Measurements from ENCODE around the gene RAB37. TPM values are rescaled to one million over a fixed set of nuclear protein-coding genes. Genes with fewer than 3 reads are reported as not detected.

Gene RAB37
- total and polyA plus RNA-seq, 9 of the 15 experiments (the other 6 are each of a cell fraction or from before 2014, with no cell fraction given): 0.03 to 0.27 (median 0.11) TPM; not detected in 4

DNA sequence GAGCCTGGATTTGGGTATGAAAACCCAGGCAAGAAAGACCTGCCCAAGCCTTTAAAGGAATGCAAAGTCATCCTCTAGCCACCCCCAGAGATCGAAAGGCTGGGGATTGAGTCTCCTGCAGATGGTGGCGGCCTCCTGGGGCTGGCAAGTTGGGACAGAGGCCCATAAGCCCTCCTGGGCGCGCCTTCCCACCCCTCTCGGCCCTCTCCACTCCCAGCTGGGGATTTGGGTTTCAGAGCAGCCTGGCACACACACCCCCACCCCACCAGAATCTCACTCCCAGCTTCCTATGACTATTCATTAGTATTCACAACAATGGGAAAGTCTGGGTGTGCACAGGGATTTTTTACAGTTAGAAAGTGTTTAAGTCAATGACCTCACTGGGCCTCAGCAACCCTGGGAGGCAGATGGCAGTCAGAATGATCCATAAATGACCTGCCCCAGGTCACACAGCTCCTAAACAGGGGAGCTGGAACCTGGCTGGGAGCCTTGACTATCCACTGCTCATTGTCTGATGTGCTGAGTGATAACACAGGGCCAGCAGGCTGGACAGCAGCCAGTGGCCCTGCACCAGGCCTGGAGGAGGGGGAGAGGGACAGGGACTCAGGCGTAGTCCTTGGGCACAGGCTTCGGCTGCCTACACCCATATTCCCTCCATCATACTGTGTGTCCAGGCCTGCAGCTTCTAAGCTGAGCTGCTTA, 23.5 kb downstream of the RAB37 start (continued):
- no peak for TF ChIP-seq FOXK1 (CRISPR knock-in tag; IDR thresholded peaks at IDR 0.05; ENCODE audit: borderline replicate concordance)
- TF ChIP-seq NEUROD1 (IDR thresholded peaks at IDR 0.05; ENCODE audit: borderline replicate concordance, low read depth, low read length, partially characterized antibody): no peak
- peak; percentile 30; the same call in 1 of the 2 replicates for TF ChIP-seq CTBP1 (IDR thresholded peaks at IDR 0.05; ENCODE audit: borderline replicate concordance)
- peak; percentile 85 for TF ChIP-seq SOX6 (IDR thresholded peaks at IDR 0.05)
- TF ChIP-seq C11orf30 (IDR thresholded peaks at IDR 0.05; ENCODE audit: low read depth): peak; percentile 81
- TF ChIP-seq HDAC2 (IDR thresholded peaks at IDR 0.05): 0 out of 2 replicates have a peak, but pooled peaks have one; percentile 14
- TF ChIP-seq NFE2 (IDR thresholded peaks at IDR 0.05; ENCODE audit: low read depth): peak; percentile 79

- no peak overlapping the region for H3K4me2 ChIP-seq (ENCODE audit: insufficient read depth, low read length)
- H3K9ac ChIP-seq (ENCODE audit: insufficient read depth in 1 of 2, low read depth in 2 of 2, low read length in 2 of 2): peak overlapping the region in 1 of 2 experiments; percentile 87; a peak in 2 of 4 replicates
- no peak overlapping the region for H3K27ac ChIP-seq (ENCODE audit: extremely low read depth, low read depth, low read length)
- H3K9me3 ChIP-seq (replicated peaks; ENCODE audit: control insufficient read depth, insufficient read depth, low read depth, low read length): no peaks in the 10 kb centered on the region
- ChIA-PET POLR2A (interaction anchor here (0.6 to 2.7 kb wide), 5 partner anchors 8 to 154 kb away, joined by 3 to 22 read pairs (median 4); no protein-coding TSS in a partner anchor), CTCF (ENCODE audit: low intra/inter-chr PET ratio) (no interaction called here)
- H3K36me3 ChIP-seq (ENCODE audit: control insufficient read depth, insufficient read depth, low read length): peaks cover 24% of the 10 kb centered on the region; the same call in 2 of the 3 replicates
- no peak overlapping the region for H2AFZ ChIP-seq (ENCODE audit: low read depth, low read length)
- in situ Hi-C loops (cut with MboI) (no loop called here), intact Hi-C loops (cut with micrococcal nuclease) (no loop called here)
- TF ChIP-seq PRDM10 (IDR thresholded peaks at IDR 0.05; ENCODE audit: partially characterized antibody) (peak; percentile 15), EGR1 (conservative IDR thresholded peaks at IDR 0.05) (no peak)
- H3K79me2 ChIP-seq (ENCODE audit: control insufficient read depth, insufficient read depth, low read length): peaks cover 51% of the 10 kb centered on the region
- WGBS (ENCODE audit: insufficient coverage, low coverage, missing lambda C conversion rate): 58% methylated on average over 4 of the region's 5 CpGs
- no TSS peak for BruUV-seq (replicated peaks)
- ATAC-seq: no peak
- DNase-seq (ENCODE audit: extremely low read depth in 1 of 4, low spot score in 3 of 4): no peak
- H3K27me3 ChIP-seq (ENCODE audit: control insufficient read depth in 2 of 2, insufficient read depth in 2 of 2, low read length in 2 of 2): no peaks in the 10 kb centered on the region
- peaks cover 25% of the 10 kb centered on the region; the same call in 1 of the 2 replicates for H4K20me1 ChIP-seq (replicated peaks; ENCODE audit: control insufficient read depth, insufficient read depth, low read length)
- peaks cover 20% of the 10 kb centered on the region for H3K9me1 ChIP-seq (ENCODE audit: control insufficient read depth, insufficient read depth, low read length)
- no peak overlapping the region for H3K4me3 ChIP-seq
- no peak for FAIRE-seq
- peaks cover 29 to 64% of the 10 kb centered on the region in 2 experiments for H3K4me1 ChIP-seq (replicated peaks in 1 of 2; ENCODE audit: control insufficient read depth in 2 of 2, insufficient read depth in 2 of 2, low read length in 2 of 2)
These were observed 24.4 kb downstream of the RAB37 start for GRCh38 chr17:74761419-74761818.

All from K562 (cell line).